GM12872 (cell line): Measurements from ENCODE around the gene HGFAC.

Source experiments
- TF ChIP-seq, protein P1 (sequence below): IDR thresholded peaks from 3 replicates; pipeline ENCODE4 v1.5.1; 2011; ENCODE audit warnings: low read depth, mild to moderate bottlenecking, low read length, moderate library complexity; ENCODE audit not compliant: insufficient read depth

Gene HGFAC

GRCh38 chr4:3473996-3474765, 32.4 kb downstream of the HGFAC start:
- TF ChIP-seq, protein P1, sequence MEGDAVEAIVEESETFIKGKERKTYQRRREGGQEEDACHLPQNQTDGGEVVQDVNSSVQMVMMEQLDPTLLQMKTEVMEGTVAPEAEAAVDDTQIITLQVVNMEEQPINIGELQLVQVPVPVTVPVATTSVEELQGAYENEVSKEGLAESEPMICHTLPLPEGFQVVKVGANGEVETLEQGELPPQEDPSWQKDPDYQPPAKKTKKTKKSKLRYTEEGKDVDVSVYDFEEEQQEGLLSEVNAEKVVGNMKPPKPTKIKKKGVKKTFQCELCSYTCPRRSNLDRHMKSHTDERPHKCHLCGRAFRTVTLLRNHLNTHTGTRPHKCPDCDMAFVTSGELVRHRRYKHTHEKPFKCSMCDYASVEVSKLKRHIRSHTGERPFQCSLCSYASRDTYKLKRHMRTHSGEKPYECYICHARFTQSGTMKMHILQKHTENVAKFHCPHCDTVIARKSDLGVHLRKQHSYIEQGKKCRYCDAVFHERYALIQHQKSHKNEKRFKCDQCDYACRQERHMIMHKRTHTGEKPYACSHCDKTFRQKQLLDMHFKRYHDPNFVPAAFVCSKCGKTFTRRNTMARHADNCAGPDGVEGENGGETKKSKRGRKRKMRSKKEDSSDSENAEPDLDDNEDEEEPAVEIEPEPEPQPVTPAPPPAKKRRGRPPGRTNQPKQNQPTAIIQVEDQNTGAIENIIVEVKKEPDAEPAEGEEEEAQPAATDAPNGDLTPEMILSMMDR, result no peak

GRCh38 chr4:3475041-3475712, 33.4 kb downstream of the HGFAC start:
- TF ChIP-seq, protein P1, result no peak

DNA sequence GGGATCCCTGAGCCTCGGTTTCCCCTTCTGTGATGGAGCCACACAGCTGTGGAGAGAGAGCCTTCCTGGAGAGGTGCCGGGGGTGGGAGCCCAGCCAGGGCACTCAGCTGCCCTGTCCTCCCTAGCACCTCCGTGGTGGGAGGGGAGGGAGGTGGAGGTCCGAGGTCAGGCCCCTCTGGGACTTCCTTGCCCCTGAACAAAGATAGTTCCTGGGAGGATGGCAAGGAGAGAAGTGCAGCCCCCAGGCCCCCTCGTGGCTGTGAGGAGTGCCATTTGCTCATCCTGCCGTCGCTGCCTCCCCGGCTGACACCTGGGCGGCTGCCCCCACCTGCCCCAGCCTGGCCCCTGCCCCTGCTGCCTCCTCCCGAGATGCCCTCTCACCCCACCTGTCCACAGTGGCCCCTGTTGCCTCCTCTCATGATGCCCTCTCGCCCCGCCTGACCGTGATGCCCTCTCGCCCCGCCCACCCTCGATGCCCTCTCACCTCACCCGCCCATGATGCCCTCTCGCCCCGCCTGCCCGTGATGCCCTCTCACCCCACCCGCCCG, 34.0 kb downstream of the HGFAC start:
- TF ChIP-seq, protein P1, result no peak

- TF ChIP-seq, protein P1, result no peak
Measured at GRCh38 chr4:3476341-3476747, 34.6 kb downstream of the HGFAC start.

DNA sequence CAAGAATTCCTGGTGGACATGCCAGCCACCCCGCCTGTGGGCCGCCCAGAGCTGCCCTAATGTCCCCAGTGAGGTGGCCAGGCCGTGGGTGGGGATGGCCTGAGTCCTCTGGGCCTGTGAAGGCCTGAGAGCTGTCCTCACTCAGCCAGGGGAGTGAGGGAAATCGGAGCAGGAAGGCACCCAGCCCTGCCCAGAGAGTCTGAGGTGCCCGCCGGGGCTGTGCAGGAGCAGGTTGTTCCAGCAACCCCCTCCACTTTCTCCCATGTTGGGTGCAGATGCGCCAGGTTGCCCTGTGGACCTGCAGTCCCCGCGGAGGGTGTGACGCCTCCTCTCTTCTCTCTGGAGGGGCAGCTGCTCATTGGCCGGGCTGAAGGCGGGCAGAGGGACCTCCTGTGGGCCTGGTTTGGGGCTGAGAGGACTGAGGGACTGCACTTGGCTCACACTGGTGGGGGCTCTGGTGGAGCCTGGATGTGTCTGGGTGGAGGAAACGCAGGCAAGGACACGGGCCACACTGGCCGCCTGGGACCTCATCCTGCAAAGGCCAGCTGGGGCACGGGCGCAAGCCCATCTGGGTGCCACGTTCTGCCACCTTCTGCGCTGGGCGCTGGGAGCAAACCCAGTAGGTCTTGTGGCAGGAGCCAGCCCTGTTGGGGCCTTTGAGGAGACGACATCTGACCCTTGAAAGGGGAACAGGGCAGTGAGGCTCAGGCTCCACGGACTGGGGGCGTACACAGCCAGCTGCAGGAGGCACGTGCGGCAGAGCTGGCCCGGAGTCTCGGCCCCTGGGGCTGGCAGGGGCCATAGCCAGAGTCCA, 35.4 kb downstream of the HGFAC start:
- TF ChIP-seq, protein P1, result no peak

DNA sequence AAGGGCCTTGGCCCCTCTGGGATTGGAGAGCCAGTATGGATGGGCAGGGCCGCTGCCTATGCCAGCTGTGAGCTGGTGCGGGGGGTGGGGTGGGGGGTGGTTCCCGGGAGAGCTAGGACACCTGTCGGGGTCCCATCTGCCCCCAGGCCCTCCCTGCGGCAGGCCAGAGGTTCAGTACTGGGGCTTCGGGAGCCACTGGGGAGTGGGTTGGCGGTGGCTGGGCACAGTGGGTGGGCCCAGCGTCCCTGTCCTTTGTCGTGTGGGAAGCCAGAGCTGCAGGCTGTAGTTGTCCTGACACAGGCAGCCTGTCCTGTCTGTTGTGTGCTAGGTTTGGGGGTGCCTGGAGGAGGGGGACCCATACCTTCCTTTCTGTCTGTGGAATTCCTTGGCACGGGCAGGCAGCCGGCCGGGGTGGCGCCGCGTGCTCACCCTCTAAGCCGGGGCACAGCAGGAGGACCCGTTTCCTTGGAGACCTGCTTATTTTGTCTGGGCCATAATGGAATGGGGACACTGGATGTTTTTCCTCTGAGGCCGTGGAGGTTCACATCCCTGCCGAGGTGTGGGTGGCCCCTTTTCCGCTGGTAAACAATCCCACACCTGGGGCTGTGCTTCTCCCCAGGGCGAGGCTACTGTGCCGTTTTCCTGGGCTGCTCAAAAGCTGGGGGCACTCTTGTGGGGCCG, 36.1 kb downstream of the HGFAC start:
- TF ChIP-seq, protein P1, result no peak
